NCI-H2196 treated with DMSO at 0.1 percent for 48 hours (cell line): ENCODE measurements around the gene OXLD1.

ENCODE experiments used
- DNase-seq: peaks from one replicate; lab custom pipeline; 2025; ENCODE audit not compliant: unreplicated experiment; lab: John Stamatoyannopoulos, UW

Gene OXLD1

DNA sequence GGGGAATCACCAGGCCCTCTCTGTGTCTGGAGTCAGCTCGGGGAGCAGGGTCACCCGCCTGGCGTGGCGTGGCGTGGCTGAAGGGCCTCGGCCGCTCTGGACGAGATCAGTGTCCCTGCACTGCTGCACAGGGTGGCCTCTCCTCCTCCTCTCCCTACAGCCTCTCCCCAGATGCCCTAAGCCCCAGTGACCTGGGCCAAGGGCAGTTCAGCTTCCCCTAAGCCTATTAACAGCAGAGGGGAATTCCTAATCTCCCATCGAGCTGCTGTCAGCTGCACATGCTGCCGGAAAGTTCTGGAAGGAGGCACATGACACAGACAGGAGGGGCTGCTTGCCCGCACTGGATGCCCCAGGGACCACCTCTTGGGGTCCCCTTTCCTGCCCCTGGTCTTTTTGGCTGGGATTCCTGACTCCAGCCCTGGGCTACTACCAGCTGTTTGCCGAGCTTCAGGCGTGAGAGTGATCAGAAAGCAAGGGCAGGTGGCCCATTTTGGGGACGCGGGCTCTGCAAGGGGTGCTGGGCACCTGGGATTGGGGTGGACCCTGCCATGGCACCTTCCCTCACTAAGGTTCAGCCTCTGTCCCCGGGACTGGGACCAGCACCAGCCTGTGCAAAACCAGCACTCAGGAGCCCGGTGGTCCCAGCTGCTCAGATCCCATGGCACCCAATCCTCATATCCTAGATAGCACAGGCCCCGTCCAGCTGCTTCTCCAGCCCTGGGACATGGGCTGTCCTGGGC is 10.9 kb downstream of the OXLD1 start:
- DNase-seq: no peak

DNA sequence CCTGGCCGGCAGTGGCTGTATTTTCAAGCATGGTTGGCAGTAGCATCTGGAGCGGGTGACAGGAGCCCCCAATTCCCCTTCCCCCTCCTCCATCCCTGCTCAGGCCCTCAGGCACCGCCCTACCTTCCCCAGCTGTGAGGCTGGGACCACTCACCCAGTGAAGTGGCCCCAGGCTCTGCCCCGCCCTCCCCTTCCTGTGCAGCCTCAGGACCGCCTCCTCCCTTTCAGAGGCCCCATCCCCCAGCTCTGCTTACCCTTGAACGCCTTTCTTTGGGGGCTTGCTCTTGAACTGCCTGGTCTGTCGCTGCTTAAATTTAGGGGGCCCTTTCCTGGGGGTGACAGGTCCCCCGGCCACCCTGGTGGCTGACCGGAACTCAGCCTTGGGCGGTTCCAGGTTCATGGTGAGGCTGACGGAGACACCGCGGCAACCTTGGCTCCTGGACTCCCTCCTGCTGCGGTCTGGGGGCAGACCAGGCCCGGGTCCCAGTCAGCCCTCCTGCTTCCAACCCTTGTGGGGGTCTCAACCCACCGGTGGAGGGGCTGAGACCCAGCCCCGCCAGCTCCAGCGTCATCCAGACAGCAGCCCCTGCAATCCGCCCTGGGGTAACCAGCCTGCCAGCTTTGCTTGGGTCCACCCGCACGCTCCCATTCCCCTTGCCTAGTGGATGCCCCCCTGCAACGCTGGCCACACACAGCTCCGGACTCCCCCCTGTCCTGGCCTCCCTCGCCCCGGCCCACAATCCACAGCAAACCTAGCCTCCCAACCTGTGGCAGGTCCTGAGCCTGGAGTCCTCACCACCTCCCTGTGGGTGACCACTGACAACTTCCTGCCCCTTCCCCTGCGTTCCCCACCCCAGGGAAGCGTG is 13.3 kb downstream of the OXLD1 start:
- no peak for DNase-seq

DNA sequence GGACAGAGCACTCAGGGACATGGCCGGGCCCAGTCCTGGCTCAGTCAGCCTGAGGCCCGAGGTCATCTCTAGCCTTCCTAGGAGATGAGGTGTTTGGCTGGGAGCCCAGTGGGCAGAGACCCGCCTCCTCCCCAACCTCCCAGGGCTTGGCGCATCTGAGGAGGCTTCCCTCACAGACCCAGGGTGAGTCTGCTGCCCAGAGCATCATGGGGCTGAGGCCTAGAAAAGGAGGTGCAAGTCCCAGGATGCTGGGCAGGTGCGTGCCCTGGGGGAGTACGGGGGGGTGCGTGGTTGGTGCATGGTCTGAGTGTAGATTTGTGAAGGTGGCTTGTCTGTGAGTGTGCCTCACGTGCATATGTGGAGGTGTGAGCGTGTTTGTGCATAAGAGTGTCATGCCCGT is 14.7 kb downstream of the OXLD1 start:
- DNase-seq: peak; percentile 68

DNA sequence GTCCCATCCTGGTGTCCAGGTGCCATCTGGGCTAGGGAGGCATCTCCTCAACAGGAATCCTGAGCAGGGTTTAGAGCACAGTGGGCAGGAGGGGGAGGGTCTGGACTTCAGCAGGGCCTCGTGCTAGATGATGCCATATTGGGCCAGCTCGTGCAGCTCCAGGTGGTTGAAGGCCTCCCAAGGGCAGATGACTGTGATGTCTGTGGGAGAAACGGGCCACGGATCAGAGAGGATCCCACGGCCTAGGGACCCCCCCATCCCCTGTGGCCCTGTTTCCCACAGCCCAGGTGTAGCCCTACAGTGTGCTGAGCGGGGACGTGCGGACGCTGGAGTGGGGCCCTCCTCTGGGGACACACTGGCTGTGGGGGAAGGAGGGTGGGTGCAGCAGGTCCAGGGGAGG is 15.5 kb downstream of the OXLD1 start:
- DNase-seq: no peak

DNA sequence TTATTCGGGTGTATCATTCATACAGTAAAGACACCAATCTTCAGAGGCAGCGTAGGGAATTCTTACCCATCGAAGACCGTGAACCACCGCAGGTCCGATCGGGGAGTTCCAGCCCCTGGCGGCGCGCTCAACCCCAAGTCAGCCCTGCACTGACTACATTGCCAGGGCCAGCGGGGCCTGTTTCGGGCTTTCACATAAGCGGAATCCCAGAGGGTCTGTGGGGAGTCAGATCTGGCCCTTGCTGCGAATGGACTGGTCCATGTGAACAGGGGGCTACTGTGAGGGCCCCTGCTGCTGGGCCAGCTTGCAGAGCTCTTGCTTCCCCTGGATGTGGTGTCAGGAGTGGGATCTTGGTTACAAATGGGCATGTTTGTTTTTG is 17.7 kb downstream of the OXLD1 start:
- no peak for DNase-seq

DNA sequence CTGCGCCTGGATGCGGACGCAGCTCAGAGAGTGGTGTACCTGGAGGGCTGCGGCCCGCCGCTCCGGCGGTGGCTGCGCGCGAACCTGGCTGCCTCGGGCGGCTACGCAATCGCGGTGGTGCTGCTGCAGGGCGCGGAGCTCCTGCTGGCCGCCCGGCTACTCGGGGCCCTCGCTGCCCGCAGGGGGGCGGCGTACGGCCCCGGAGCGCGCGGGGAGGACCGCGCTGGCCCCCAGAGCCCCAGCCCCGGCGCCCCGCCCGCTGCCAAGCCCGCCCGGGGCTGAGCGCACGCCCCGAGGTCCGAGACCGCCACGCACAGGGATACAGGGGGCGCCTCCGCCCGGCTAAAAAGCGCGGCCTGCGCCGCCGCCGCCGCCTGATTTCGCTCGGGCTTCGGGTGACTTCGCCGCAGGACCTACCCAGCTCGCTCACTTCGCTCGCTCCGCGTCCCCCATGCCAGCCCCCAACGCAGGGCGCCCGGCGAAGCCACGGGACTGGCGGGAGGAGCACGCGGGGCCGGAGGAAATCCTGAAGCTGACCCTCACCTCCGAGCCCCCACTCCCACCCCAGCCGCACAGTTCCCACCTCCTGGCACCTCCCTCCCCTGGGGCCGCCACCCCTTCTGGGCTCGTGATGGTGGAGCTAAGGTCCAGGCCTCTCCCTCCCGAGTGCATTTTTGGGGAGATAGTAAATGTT is 18.2 kb downstream of the OXLD1 start:
- DNase-seq: no peak

DNA sequence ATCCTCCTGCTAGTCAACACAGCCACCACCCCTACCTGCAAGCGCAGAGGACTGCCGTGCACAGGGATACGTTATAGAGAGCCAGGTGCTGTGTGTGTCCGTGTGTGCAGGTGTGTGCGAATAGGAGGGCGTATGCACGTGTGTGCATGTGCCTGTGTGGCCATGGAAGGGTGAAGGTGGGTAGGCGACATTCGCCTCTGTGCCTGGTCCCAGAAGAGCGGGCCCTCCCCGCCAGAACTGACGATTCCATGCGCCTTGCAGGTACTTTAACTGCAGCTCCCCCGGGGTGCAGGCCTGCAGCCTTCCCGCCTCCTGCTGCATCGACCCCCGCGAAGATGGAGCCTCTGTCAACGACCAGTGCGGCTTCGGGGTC is 18.8 kb downstream of the OXLD1 start:
- no peak for DNase-seq

DNA sequence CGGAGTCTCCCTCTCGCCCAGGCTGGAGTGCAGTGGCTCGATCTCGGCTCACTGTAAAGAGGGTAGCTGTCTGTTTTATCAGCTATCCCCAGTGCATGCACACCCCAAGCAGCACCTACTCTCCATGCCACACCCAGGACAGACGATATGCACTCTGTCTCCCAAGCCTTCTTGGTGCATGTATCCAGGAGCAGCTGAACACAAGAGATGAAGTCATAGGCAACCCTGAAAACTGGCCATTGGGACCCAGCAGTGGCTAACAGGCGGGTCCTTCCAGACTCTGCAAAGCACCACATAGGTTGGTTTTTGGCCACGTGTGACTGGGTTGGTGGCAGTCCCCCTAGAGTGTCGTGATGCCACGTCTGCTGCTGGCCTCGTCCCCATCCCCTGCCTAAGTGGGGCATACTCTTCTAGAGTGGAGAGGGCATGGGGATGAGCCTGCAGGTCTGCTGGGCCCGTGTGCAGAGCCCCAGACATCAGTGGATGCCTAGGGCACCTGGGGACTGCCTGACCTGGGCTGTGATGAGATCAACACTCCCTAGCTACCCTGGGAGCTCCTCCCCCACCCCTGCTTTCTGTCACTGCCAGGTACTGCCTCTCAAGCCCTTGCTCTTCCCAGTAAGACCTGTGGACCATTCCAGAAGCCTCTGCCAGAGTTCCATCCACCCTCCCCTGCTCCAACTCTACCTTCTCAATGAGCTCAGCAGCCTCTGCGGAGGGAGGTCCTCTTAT is 19.4 kb downstream of the OXLD1 start:
- no peak for DNase-seq

DNA sequence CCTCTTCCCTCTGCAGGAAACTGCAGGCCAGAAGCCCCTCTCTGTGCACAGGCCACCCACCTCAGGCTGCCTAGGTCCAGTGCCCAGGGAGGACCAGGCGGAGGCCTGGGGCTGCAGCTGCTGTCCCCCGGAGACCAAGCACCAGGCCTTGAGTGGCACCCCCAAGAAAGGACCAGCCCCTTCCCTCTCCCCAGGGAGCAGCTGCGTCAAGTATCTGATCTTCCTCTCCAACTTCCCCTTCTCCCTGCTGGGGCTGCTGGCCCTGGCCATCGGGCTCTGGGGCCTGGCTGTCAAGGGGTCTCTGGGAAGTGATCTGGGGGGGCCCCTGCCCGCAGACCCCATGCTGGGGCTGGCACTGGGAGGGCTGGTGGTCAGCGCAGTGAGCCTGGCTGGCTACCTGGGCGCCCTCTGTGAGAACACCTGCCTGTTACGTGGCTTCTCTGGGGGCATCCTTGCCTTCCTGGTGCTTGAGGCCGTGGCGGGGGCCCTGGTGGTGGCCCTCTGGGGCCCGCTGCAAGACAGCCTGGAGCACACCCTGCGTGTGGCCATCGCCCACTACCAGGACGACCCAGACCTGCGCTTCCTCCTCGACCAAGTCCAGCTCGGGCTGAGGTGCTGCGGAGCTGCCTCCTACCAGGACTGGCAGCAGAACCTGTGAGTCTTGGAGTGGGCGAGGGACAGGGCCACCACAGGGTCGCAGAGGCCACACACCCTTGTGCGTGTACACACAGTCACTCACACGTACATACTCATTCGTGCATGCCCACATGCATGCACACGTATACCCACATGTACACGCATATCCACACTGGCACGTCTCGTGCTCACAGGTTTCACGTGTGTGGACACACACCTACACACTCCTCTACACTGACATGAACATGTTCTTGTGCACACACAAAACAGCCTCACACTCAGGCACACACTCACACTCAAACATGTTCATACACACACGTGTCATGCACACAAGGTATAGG is 21.1 kb downstream of the OXLD1 start:
- no peak for DNase-seq

DNA sequence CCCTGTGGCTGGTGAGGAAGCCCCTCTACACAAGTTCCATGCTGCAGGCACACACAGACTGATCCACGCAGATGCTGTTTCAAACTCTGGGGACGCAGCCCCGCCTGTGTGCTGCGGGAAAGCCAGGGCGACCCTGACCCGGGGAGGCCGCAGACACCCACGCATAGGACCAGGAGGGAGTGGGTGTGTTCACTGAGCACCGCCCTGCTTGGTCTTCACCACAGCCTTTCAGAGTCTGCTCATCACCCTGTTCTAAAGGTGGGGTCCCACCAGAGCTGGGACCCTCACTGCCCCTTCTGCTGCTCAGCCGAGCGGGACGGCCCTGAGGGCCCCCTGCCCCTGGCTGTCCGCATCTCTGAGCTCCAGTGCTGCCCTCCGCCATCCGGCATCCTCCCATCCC is 21.9 kb downstream of the OXLD1 start:
- DNase-seq: no peak

DNA sequence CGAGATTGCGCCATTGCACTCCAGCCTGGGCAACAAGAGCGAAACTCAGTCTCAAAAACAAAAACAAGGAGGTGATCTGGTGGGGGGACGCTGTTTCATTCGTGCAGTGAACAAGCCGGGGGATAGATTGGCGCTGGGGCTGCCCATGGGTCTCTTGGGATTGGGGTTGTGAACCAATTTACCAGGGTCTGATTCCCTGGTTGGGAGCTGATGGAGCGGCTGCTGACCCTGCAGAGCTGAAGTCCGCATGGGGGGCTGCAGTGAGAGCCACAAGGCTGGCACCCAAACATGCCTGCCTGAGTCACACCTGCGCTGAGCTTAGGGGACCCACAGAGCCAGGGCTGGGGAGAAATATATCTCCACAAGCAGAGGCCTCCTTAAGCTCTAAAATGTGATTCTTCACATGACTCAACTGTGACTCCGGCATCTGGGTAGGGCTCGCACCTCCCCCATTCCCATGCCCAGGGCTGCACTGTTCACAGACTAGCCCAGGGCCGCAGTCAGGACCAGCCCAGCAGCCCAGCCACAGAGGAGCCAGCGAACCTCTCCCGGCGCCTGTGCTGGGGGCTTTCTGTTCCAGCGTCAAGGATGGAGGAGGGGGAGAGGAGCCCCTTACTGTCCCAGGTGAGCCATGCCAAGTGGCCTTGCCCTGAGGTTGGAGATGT is 24.4 kb downstream of the OXLD1 start:
- DNase-seq: no peak

DNA sequence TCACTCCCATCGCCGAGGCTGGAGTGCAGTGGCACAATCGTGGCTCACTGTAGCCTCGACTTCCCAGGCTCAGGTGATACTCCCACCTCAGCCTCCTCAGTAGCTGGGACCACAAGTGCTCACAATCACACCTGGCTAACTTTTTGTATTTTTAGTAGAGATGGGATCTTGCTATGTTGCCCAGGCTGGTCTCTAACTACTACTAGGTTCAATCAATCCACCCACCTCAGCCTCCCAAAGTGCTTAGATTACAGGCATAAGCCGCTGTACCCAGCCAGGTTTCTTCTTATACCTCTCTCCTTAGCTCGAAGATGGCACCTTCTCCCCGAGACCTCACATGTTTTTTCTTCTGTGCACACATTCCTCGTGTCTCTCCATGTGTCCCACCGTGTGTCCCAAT is 26.4 kb downstream of the OXLD1 start:
- DNase-seq: no peak

DNA sequence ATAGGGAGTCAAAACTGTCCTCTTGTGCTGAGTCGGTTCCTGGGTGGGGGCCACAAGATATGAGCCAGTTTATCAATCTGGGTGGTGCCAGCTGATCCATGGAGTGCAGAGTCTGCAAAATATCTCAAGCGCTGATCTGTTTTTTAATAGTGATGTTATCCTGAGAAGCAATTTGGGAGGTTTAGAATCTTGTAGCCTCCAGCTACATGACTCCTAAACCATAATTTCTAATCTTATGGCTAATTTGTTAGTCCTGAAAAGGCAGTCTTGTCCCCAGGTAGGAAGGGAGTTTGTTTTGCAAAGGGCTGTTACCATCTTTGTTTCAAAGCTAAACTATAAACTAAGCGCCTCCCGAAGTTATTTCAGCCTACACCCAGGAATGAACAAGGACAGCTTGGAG is 27.7 kb downstream of the OXLD1 start:
- DNase-seq: no peak

DNA sequence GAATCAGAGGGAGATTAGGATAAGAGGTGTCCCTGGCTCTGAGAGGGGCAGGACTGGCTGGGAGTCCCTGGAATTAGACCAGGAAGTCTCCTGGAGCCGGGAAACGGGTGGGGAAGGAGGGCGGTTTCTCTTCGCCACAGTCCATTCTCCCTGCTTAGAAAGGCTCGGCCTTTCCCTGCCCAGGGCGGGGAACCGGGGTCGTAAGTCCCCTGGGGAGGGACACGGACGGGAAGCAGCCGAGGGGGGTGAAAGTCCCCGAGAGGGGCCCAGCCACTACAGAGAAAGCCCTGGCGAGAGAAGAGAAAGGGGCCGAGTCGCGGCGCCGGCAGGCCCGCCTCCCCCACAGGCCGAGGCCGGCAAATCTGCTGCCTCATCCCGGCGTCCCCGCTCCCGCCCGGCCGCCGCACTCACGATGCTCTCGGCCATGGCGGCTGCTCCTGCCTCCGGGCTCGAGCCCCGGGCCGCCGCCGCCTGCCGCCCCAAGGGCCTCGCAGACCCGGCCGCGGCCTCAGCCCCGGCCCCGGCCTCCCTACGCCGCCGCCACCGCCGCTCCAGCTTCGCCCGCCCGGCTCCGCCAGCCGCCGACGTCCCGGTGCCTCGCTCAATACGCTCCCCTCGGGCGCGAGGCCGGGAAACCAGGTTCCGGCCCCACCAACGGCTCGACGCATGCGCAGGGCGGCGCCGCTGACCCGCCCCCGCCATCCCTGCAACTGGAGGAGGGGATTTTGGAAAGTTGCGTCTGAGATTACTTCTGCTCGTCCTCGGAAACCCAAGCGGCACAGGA is 29.7 kb downstream of the OXLD1 start, which contains the start of the genes NPLOC4 and TSPAN10:
TSS of gene NPLOC4 (minus strand) at position 608 of the 784 bp plus-strand sequence. CDS start at position 426, 182 bp downstream.
TSS of gene TSPAN10 (plus strand) at position 692 of the 784 bp plus-strand sequence. CDS start 5,217 bp downstream, outside the sequence.
- peak; percentile 88 for DNase-seq

DNA sequence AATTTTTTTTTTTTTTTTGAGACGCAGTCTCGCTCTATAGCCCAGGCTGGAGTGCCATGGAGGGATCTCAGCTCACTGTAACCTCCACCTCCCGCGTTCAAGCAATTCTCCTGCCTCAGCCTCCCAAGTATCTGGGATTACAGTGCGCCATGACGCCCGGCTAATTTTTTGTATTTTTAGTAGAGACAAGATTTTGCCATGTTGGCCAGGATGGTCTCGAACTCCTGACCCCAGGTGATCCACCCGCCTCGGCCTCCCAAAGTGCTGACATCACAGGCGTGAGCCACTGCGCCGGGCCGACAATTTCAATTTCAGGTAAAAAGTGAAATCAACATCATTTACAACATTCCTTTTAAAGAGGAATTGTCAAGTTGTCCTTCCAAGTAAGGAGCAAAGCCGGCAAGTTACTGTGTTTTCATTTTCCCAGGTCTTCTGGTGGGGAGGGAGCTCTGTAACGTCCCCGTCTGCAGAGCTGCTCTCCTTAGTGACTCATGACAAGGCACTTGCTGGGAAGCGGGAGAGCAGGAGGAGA is 30.4 kb downstream of the OXLD1 start:
- no peak for DNase-seq

DNA sequence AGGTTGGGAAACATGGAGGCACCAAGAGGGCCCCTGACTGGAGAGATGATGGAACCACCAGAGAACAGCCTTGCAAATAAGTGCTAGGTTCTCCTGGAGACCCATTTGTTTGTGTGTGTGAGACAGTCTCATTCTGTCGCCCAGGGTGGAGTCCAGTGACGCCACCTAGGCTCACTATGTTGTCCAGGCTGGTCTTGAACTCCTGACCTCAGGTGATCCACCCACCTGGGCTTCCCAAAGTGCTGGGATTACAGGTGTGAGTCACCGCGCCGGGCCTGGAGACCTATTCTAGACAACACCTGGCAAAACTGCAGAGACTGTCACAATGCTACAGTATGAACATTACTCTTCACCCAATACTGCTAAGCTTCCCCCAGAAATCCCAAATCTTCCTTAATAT is 31.0 kb downstream of the OXLD1 start:
- DNase-seq: no peak

DNA sequence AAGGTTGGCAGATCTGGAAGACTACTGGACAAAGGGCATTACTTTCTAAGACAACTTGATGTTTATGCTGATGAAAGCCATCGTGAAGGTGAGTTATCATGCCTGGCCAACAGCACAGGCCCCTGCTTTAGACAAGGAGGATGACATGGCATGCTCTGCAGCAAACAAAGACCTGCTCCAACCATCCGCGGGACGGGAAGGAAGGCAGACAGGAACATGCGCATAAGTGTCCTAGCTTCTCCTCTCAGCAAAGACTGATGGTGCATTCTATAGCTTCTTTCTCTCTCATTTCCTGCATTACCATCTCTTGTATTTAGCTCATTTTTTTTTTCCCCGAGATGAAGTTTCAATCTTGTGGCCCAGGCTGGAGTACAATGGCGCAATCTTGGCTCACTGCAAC is 34.9 kb downstream of the OXLD1 start:
- DNase-seq: no peak

DNA sequence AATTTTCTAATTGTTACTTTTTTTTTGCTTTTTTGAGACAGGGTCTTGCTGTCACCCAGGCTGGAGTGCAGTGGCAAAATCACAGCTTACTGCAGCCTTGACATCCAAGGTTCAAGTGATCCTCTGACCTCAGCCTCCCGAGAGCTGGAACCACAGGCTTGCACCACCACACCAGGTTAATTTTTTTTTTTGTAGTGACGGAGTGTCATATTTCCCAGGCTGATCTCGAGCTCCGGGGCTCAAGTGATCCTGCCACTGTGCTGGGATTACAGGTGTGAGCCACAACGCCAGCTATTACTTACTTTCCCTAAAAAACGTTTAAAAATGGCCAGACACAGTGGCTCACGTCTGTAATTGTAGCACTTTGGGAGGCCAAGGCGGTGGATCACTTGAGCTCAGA is 36.1 kb downstream of the OXLD1 start:
- no peak for DNase-seq
